HEK293T (cell line): ENCODE results near the gene ZSCAN25.
"Not testable (repeated sequence)": the region's sequence is repeated elsewhere in the genome, so short reads cannot be mapped to it uniquely, and the experiment has no call there.

Source experiments
- BHLHE40 ChIP-seq: fragments of 450-650 bp; IDR thresholded peaks from 2 replicates; pipeline ENCODE4 v1.6.1; 2016; ENCODE audit warnings: mild to moderate bottlenecking, moderate library complexity, borderline replicate concordance
- ELF4 ChIP-seq: fragments of 450-650 bp; IDR thresholded peaks from 2 replicates; pipeline ENCODE4 v1.6.1; 2017; ENCODE audit warnings: antibody characterized with exemption
- FOXM1 ChIP-seq: fragments of 450-650 bp; IDR thresholded peaks from 2 replicates; pipeline ENCODE4 v1.6.1; 2017; ENCODE audit warnings: mild to moderate bottlenecking, borderline replicate concordance
- SP1 ChIP-seq: fragments of 450-650 bp; IDR thresholded peaks from 2 replicates; pipeline ENCODE4 v1.6.1; 2017
- SUZ12 ChIP-seq: fragments of 450-650 bp; IDR thresholded peaks from 2 replicates; pipeline ENCODE4 v1.6.1; 2016; ENCODE audit warnings: mild to moderate bottlenecking
- ZNF384 ChIP-seq: fragments of 450-650 bp; IDR thresholded peaks from 2 replicates; pipeline ENCODE4 v1.6.1; 2016
- TF ChIP-seq, protein P1 (sequence below): fragments of 450-650 bp; IDR thresholded peaks from 2 replicates; pipeline ENCODE4 v1.6.1; 2016

DNA sequence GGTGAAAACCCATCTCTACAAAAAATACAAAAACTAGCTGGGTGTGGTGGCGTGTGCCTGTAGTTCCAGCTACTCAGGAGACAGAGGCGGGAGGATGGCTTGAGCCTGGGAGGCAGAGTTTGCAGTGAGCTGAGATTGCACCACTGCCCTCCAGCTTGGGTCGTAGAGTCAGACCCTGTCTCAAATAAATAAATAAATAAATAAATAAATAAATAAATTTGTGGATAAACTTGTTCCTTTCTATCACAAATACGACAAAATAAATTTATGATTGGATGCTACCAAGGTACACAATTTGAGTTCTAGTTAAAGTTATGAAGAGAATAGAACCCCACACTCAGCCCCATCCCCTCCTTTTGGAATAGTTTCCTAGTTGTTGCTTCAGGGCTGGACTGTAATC is 36.5 kb downstream of the ZSCAN25 start:
- TF ChIP-seq, protein P1, sequence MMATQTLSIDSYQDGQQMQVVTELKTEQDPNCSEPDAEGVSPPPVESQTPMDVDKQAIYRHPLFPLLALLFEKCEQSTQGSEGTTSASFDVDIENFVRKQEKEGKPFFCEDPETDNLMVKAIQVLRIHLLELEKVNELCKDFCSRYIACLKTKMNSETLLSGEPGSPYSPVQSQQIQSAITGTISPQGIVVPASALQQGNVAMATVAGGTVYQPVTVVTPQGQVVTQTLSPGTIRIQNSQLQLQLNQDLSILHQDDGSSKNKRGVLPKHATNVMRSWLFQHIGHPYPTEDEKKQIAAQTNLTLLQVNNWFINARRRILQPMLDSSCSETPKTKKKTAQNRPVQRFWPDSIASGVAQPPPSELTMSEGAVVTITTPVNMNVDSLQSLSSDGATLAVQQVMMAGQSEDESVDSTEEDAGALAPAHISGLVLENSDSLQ: not testable (repeated sequence)
- not testable (repeated sequence) for TF ChIP-seq SP1, BHLHE40, SUZ12, ZNF384, FOXM1, ELF4
